ENCODE data around the gene CADPS.

DNA sequence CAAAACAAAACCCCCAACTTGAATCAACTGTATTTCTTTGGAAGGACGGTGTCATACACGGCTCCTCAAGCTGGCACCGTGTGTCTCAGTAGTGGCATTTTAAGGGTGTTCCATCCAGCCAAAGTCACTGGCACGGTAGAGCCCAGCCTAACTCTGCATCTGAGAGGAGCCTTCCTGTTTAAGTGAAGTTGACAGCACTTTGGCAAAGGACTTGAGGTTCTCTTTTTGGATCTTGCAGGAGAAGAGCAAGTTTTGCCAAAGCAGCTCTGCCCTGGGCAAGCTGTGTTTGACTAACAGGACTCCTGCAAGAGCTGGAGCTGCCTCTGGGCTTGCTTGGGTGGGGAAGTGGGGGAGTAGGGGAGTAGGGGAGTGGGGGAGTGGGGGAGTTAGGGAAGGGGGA, 392.3 kb downstream of the CADPS start:
- TF ChIP-seq, protein P1, sequence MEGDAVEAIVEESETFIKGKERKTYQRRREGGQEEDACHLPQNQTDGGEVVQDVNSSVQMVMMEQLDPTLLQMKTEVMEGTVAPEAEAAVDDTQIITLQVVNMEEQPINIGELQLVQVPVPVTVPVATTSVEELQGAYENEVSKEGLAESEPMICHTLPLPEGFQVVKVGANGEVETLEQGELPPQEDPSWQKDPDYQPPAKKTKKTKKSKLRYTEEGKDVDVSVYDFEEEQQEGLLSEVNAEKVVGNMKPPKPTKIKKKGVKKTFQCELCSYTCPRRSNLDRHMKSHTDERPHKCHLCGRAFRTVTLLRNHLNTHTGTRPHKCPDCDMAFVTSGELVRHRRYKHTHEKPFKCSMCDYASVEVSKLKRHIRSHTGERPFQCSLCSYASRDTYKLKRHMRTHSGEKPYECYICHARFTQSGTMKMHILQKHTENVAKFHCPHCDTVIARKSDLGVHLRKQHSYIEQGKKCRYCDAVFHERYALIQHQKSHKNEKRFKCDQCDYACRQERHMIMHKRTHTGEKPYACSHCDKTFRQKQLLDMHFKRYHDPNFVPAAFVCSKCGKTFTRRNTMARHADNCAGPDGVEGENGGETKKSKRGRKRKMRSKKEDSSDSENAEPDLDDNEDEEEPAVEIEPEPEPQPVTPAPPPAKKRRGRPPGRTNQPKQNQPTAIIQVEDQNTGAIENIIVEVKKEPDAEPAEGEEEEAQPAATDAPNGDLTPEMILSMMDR (IDR thresholded peaks at IDR 0.05 in 8 of 11, conservative IDR thresholded peaks at IDR 0.05 in 3 of 11): no peak
- TF ChIP-seq POLR2AphosphoS5 (IDR thresholded peaks at IDR 0.05) (no peak), POLR2A (IDR thresholded peaks at IDR 0.05) (no peak)
